Measurements from ENCODE around the gene WT1.

Gene WT1

GRCh38 chr11:32396331-32396730, 39.0 kb downstream of the WT1 start:
- Mint-ChIP-seq H3K4me3 (no peak overlapping the region), H3K27ac (peak overlapping the region in 2 of 3 experiments; percentile 4 to 34), H3K27me3 (ENCODE audit: low read depth) (peaks cover 14% of the 10 kb centered on the region), H3K4me1 (peaks cover 10% of the 10 kb centered on the region), H3K9me3 (no peaks in the 10 kb centered on the region), H3K36me3 (ENCODE audit: low read depth) (peaks cover 98% of the 10 kb centered on the region)
- no peak for TF ChIP-seq CTCF (IDR thresholded peaks at IDR 0.05; ENCODE audit: unreplicated experiment in 3 of 3)

GRCh38 chr11:32395127-32395526, 40.2 kb downstream of the WT1 start:
- Mint-ChIP-seq H3K4me1 (peaks cover 15% of the 10 kb centered on the region), H3K27me3 (ENCODE audit: low read depth) (peaks cover 14% of the 10 kb centered on the region), H3K36me3 (ENCODE audit: low read depth) (peaks cover 94% of the 10 kb centered on the region), H3K27ac (peak overlapping the region in 2 of 3 experiments; percentile 49 to 63), H3K9me3 (no peaks in the 10 kb centered on the region), H3K4me3 (no peak overlapping the region)
- TF ChIP-seq CTCF (IDR thresholded peaks at IDR 0.05; ENCODE audit: unreplicated experiment in 3 of 3), result no peak

GRCh38 chr11:32392840-32393239, 42.5 kb downstream of the WT1 start:
- peaks cover 38% of the 10 kb centered on the region for H3K4me1 Mint-ChIP-seq
- no peak overlapping the region for H3K4me3 Mint-ChIP-seq
- H3K36me3 Mint-ChIP-seq (ENCODE audit: low read depth), result peaks cover 94% of the 10 kb centered on the region
- no peak for TF ChIP-seq CTCF (IDR thresholded peaks at IDR 0.05; ENCODE audit: unreplicated experiment in 3 of 3)
- peaks cover 12% of the 10 kb centered on the region for H3K27me3 Mint-ChIP-seq (ENCODE audit: low read depth)
- peak overlapping the region in 1 of 3 experiments; percentile 41 for H3K27ac Mint-ChIP-seq
- no peaks in the 10 kb centered on the region for H3K9me3 Mint-ChIP-seq

- Mint-ChIP-seq H3K4me1 (peaks cover 46% of the 10 kb centered on the region), H3K36me3 (ENCODE audit: low read depth) (peaks cover 93% of the 10 kb centered on the region), H3K27me3 (ENCODE audit: low read depth) (peaks cover 12% of the 10 kb centered on the region), H3K27ac (peak overlapping the region in 2 of 3 experiments; percentile 25 to 27), H3K4me3 (no peak overlapping the region), H3K9me3 (no peaks in the 10 kb centered on the region)
- no peak for TF ChIP-seq CTCF (IDR thresholded peaks at IDR 0.05; ENCODE audit: unreplicated experiment in 3 of 3)
Measured at GRCh38 chr11:32391956-32392553, 43.3 kb downstream of the WT1 start.

- Mint-ChIP-seq H3K27ac (no peak overlapping the region), H3K27me3 (ENCODE audit: low read depth) (peaks cover 7% of the 10 kb centered on the region), H3K36me3 (ENCODE audit: low read depth) (peaks cover 93% of the 10 kb centered on the region), H3K4me1 (peaks cover 48% of the 10 kb centered on the region), H3K9me3 (no peaks in the 10 kb centered on the region), H3K4me3 (no peak overlapping the region)
- no peak for TF ChIP-seq CTCF (IDR thresholded peaks at IDR 0.05; ENCODE audit: unreplicated experiment in 3 of 3)
Measured at GRCh38 chr11:32391479-32391878, 43.9 kb downstream of the WT1 start.

- Mint-ChIP-seq H3K36me3 (ENCODE audit: low read depth) (peaks cover 93% of the 10 kb centered on the region), H3K9me3 (no peaks in the 10 kb centered on the region), H3K4me3 (no peak overlapping the region), H3K4me1 (peaks cover 45% of the 10 kb centered on the region), H3K27me3 (ENCODE audit: low read depth) (peaks cover 7% of the 10 kb centered on the region), H3K27ac (peak overlapping the region in 2 of 3 experiments; percentile 6 to 30)
- no peak for TF ChIP-seq CTCF (IDR thresholded peaks at IDR 0.05; ENCODE audit: unreplicated experiment in 3 of 3)
Measured at GRCh38 chr11:32390712-32391111, 44.6 kb downstream of the WT1 start.

Measured in nephron (organoid).